HL-60 (cell line): ENCODE results near the gene PDXK.

Source experiments
- DNase-seq, 2 experiments: peaks; one replicate each; pipeline ENCODE4 v3.0.0-alpha.2; 2010 to 2020; ENCODE audit warnings: low read depth in 1 of 2, low spot score in 1 of 2
- H3K27ac ChIP-seq: fragments of 250-450 bp; sonication (Bioruptor Pico); replicated peaks from 2 replicates; pipeline ENCODE4 v1.5.1; 2020; ENCODE audit warnings: mild to moderate bottlenecking, moderate library complexity
- H3K27me3 ChIP-seq: fragments of 250-450 bp; sonication (Bioruptor Pico); 2 replicates; pipeline ENCODE4 v1.5.1; 2021; ENCODE audit warnings: mild to moderate bottlenecking, moderate library complexity; ENCODE audit not compliant: insufficient read depth, poor library complexity, severe bottlenecking
- H3K4me3 ChIP-seq: replicated peaks from 2 replicates; pipeline ENCODE4 v1.5.1; 2011; ENCODE audit warnings: mild to moderate bottlenecking, control low read depth, low read length; ENCODE audit not compliant: insufficient read depth
- CTCF ChIP-seq: IDR thresholded peaks from one replicate; pipeline ENCODE4 v1.5.1; 2011; ENCODE audit warnings: low read length, control low read depth, inconsistent platforms; ENCODE audit not compliant: insufficient read depth
- GABPA ChIP-seq: IDR thresholded peaks from 2 replicates; pipeline ENCODE4 v1.6.1; 2012; ENCODE audit warnings: low read depth
- POLR2AphosphoS5 ChIP-seq: IDR thresholded peaks from 2 replicates; pipeline ENCODE4 v1.6.1; 2012; ENCODE audit warnings: low read depth
- REST ChIP-seq: IDR thresholded peaks from 2 replicates; pipeline ENCODE4 v1.6.1; 2012; ENCODE audit warnings: low read depth; ENCODE audit not compliant: insufficient replicate concordance
- SPI1 ChIP-seq: IDR thresholded peaks from 2 replicates; pipeline ENCODE4 v1.6.1; 2012; ENCODE audit warnings: low read depth, mild to moderate bottlenecking, borderline replicate concordance

PDXK gene

GRCh38 chr21:43766734-43767497 lies 48.0 kb downstream of the PDXK start:
- DNase-seq = no peak
- no peaks in the 10 kb centered on the region for H3K27me3 ChIP-seq
- TF ChIP-seq POLR2AphosphoS5 = 0 out of 2 replicates have a peak, but pooled peaks have one; percentile 42
- no peak for TF ChIP-seq REST
- no peak overlapping the region for H3K4me3 ChIP-seq
- no peak overlapping the region for H3K27ac ChIP-seq

GRCh38 chr21:43767498-43767983 lies 48.6 kb downstream of the PDXK start:
- Histone ChIP-seq H3K27me3 (no peaks in the 10 kb centered on the region), H3K27ac (no peak overlapping the region), H3K4me3 (no peak overlapping the region)
- TF ChIP-seq REST (no peak), SPI1 (no peak)
- DNase-seq = no peak

GRCh38 chr21:43767984-43768867 lies 49.3 kb downstream of the PDXK start:
- peak in 1 of 2 experiments; percentile 46 for DNase-seq
- Histone ChIP-seq H3K27ac (no peak overlapping the region), H3K27me3 (no peaks in the 10 kb centered on the region), H3K4me3 (no peak overlapping the region)
- TF ChIP-seq CTCF (no peak), POLR2AphosphoS5 (no peak), GABPA (no peak), SPI1 (no peak), REST (no peak)

GRCh38 chr21:43768868-43769167 lies 49.9 kb downstream of the PDXK start:
- Histone ChIP-seq H3K27me3 (no peaks in the 10 kb centered on the region), H3K4me3 (no peak overlapping the region), H3K27ac (no peak overlapping the region)
- DNase-seq = no peak
- TF ChIP-seq CTCF = no peak
- TF ChIP-seq SPI1 = no peak
- TF ChIP-seq REST = no peak
- TF ChIP-seq POLR2AphosphoS5 = no peak
- no peak for TF ChIP-seq GABPA
